DND-41 (cell line): ENCODE results near the gene ARL4C.

Experiments used
- ATAC-seq: fragments of 200-7000 bp; cut with Tn5 transposase; 3 replicates; pipeline ENCODE4 v1.9.1; 2021; ENCODE audit warnings: low read depth; ENCODE audit not compliant: insufficient read depth
- DNase-seq: peaks from one replicate; pipeline ENCODE4 v3.0.0-alpha.2; 2020
- H2AFZ ChIP-seq: 2 replicates; pipeline ENCODE4 v1.6.0; 2012; ENCODE audit warnings: low read depth, low read length
- H3K27ac ChIP-seq: 2 replicates; pipeline ENCODE4 v1.5.1; 2012; ENCODE audit warnings: low read length, inconsistent platforms
- H3K27me3 ChIP-seq: fragments of 200-600 bp; sonication (generic); 2 replicates; pipeline ENCODE4 v1.6.0; 2012; ENCODE audit warnings: low read length, mild to moderate bottlenecking, inconsistent platforms; ENCODE audit not compliant: insufficient read depth, poor library complexity
- H3K36me3 ChIP-seq: 2 replicates; pipeline ENCODE4 v1.5.1; 2012; ENCODE audit warnings: low read length, inconsistent platforms; ENCODE audit not compliant: insufficient read depth
- H3K4me1 ChIP-seq: 2 replicates; pipeline ENCODE4 v1.5.1; 2012; ENCODE audit warnings: mild to moderate bottlenecking, low read length; ENCODE audit not compliant: insufficient read depth
- H3K4me2 ChIP-seq: 2 replicates; pipeline ENCODE4 v1.6.0; 2012; ENCODE audit warnings: mild to moderate bottlenecking, moderate library complexity, low read length, inconsistent platforms; ENCODE audit not compliant: insufficient read depth
- H3K4me3 ChIP-seq, 2 experiments: fragments of 200-600 bp in 1 of 2; shearing (Covaris generic) in 1 of 2; 2 replicates each; pipeline ENCODE4 v1.5.1; 2012 to 2016; ENCODE audit warnings: inconsistent platforms in 2 of 2, low read length in 2 of 2, mild to moderate bottlenecking in 2 of 2, low read depth in 1 of 2, moderate library complexity in 1 of 2
- H3K79me2 ChIP-seq: 2 replicates; pipeline ENCODE4 v1.6.0; 2012; ENCODE audit warnings: low read length, inconsistent platforms; ENCODE audit not compliant: insufficient read depth
- H3K9ac ChIP-seq: 2 replicates; pipeline ENCODE4 v1.6.0; 2012; ENCODE audit warnings: low read depth, mild to moderate bottlenecking, inconsistent platforms, low read length, moderate library complexity
- H3K9me3 ChIP-seq: 2 replicates; pipeline ENCODE4 v1.5.1; 2012; ENCODE audit warnings: low read length, moderate library complexity, mild to moderate bottlenecking, inconsistent platforms; ENCODE audit not compliant: insufficient read depth, severe bottlenecking
- H4K20me1 ChIP-seq: 2 replicates; pipeline ENCODE4 v1.6.0; 2012; ENCODE audit warnings: low read length; ENCODE audit not compliant: insufficient read depth
- EZH2 ChIP-seq: IDR thresholded peaks from 3 replicates; pipeline ENCODE4 v1.6.1; 2012; ENCODE audit warnings: borderline replicate concordance, low read depth, mild to moderate bottlenecking, moderate library complexity, low read length, inconsistent platforms; ENCODE audit not compliant: severe bottlenecking
- TF ChIP-seq, protein P1 (sequence below): IDR thresholded peaks from 2 replicates; pipeline ENCODE4 v1.5.1; 2012; ENCODE audit warnings: borderline replicate concordance, low read length, moderate library complexity, mild to moderate bottlenecking; ENCODE audit not compliant: poor library complexity, severe bottlenecking; ENCODE audit errors: extremely low read depth

Gene ARL4C

GRCh38 chr2:234537929-234538328 is 41.0 kb upstream of the ARL4C start:
- no peak overlapping the region for H3K4me2 ChIP-seq
- peaks cover 5% of the 10 kb centered on the region for H3K9me3 ChIP-seq
- H4K20me1 ChIP-seq = no peaks in the 10 kb centered on the region
- no peaks in the 10 kb centered on the region for H3K27me3 ChIP-seq
- H3K4me1 ChIP-seq = no peaks in the 10 kb centered on the region
- no peak overlapping the region for H2AFZ ChIP-seq
- H3K79me2 ChIP-seq = no peaks in the 10 kb centered on the region
- no peak overlapping the region for H3K9ac ChIP-seq
- no peak for DNase-seq
- H3K36me3 ChIP-seq = no peaks in the 10 kb centered on the region
- H3K4me3 ChIP-seq = no peak overlapping the region
- no peak for ATAC-seq
- no peak overlapping the region for H3K27ac ChIP-seq
- TF ChIP-seq, protein P1, sequence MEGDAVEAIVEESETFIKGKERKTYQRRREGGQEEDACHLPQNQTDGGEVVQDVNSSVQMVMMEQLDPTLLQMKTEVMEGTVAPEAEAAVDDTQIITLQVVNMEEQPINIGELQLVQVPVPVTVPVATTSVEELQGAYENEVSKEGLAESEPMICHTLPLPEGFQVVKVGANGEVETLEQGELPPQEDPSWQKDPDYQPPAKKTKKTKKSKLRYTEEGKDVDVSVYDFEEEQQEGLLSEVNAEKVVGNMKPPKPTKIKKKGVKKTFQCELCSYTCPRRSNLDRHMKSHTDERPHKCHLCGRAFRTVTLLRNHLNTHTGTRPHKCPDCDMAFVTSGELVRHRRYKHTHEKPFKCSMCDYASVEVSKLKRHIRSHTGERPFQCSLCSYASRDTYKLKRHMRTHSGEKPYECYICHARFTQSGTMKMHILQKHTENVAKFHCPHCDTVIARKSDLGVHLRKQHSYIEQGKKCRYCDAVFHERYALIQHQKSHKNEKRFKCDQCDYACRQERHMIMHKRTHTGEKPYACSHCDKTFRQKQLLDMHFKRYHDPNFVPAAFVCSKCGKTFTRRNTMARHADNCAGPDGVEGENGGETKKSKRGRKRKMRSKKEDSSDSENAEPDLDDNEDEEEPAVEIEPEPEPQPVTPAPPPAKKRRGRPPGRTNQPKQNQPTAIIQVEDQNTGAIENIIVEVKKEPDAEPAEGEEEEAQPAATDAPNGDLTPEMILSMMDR = no peak
- TF ChIP-seq EZH2 = no peak

DNA sequence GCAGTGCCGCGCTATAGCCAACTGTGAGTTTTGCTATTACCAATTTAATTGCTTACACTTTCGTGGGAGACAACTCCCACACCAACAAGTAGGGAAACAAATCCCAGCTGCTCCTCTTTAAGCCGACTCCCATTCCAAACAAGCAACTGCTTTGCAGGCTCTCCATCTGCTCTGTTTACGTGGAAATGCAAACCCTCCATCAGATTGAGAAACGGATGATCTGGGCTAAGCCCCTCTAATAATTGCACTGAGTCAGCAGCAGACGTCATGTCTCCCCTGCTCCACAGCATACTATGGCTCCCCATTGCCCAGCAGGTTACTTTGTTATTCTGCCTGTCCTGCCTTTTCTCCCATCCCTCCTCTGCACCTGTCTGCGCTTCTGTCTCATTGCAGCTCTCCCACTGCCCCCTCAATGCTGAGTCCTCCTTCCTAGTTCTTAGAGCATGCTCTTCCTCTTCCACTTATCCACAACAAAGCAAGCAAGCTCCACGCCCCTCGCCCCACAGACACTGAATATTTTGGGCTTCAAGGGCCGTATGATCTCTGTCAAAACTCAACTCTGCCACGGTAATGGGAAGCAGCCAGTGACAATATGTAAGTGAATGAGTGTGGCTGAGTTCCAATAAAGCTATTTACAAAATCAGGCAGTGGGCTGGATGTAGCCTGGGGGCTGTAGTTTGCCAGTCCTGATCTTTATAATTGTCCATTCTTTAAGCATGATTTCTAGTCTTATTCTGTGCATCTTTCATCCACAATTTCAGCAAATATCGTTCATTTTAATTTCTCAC is 39.5 kb upstream of the ARL4C start:
- Histone ChIP-seq H3K9me3 (peaks cover 5% of the 10 kb centered on the region), H3K79me2 (no peaks in the 10 kb centered on the region), H2AFZ (no peak overlapping the region), H3K4me2 (no peak overlapping the region), H4K20me1 (no peaks in the 10 kb centered on the region), H3K36me3 (no peaks in the 10 kb centered on the region), H3K4me1 (no peaks in the 10 kb centered on the region), H3K27me3 (no peaks in the 10 kb centered on the region), H3K9ac (no peak overlapping the region), H3K27ac (no peak overlapping the region), H3K4me3 (no peak overlapping the region)
- ATAC-seq (no peak; the same call in 2 of the 3 replicates), DNase-seq (no peak)
- TF ChIP-seq, protein P1 = no peak
- TF ChIP-seq EZH2 = no peak

DNA sequence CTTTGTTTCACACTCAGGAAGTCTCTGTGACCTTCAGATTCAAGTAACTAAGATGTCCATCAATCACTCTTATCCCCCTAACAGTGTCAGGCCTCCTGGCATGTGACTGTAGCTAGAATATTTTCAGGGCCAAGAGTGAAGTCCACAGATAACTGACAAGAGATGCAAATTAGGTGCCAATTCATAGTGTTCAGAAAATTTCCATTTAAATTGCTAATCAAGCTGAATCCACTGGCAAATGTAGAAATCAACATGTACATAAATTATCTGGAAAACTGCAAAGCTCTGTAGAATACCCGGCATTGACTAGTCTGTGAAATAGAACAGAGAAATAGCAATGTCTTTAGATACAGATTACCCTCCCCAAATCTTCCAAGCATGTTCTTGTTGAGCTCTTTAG is 38.6 kb upstream of the ARL4C start:
- no peak overlapping the region for H3K4me3 ChIP-seq
- H3K27me3 ChIP-seq = no peaks in the 10 kb centered on the region
- TF ChIP-seq EZH2 = no peak
- TF ChIP-seq, protein P1 = no peak
- H4K20me1 ChIP-seq = no peaks in the 10 kb centered on the region
- H3K4me1 ChIP-seq = no peaks in the 10 kb centered on the region
- no peak for DNase-seq
- H3K27ac ChIP-seq = no peak overlapping the region
- H3K9me3 ChIP-seq = peaks cover 5% of the 10 kb centered on the region
- no peak overlapping the region for H3K4me2 ChIP-seq
- ATAC-seq = no peak
- no peaks in the 10 kb centered on the region for H3K36me3 ChIP-seq
- H2AFZ ChIP-seq = no peak overlapping the region
- no peaks in the 10 kb centered on the region for H3K79me2 ChIP-seq
- H3K9ac ChIP-seq = no peak overlapping the region
